Heart right ventricle (tissue), 16 donors: ENCODE data around the gene PSPN. TPM values are rescaled to one million over a fixed set of nuclear protein-coding genes. Genes with fewer than 3 reads are reported as not detected.

Experiments used
- ATAC-seq, 8 donors: fragments of 200-7000 bp; cut with Tn5 transposase; one replicate each; pipeline ENCODE4 v1.9.1; 2020; ENCODE audit warnings: mild to moderate bottlenecking in 8 of 8, moderate library complexity in 8 of 8, moderate number of reproducible peaks in 1 of 8
- DNase-seq, 2 donors: peaks; one replicate each; pipeline ENCODE4 v3.0.0-alpha.2; 2020
- H3K27ac ChIP-seq, 10 donors: fragments of 200-600 bp; sonication (generic) in 2 of 10; one replicate each; pipeline versions ENCODE4 v1.5.0 to v1.8.0; 2020 to 2022; ENCODE audit warnings: mild to moderate bottlenecking in 3 of 10
- H3K27me3 ChIP-seq, 7 donors: fragments of 200-600 bp; one replicate each; pipeline ENCODE4 v1.8.0; 2021 to 2022; ENCODE audit warnings: mild to moderate bottlenecking in 2 of 7
- H3K36me3 ChIP-seq, 9 donors: fragments of 200-600 bp; sonication (generic) in 1 of 9; one replicate each; pipeline versions ENCODE4 v1.5.0 to v1.8.0; 2020 to 2022; ENCODE audit warnings: mild to moderate bottlenecking in 2 of 9
- H3K4me1 ChIP-seq, 9 donors: fragments of 200-600 bp; sonication (generic) in 1 of 9; one replicate each; pipeline versions ENCODE4 v1.5.0 to v1.8.0; 2020 to 2022; ENCODE audit warnings: mild to moderate bottlenecking in 4 of 9
- H3K4me3 ChIP-seq, 10 donors: fragments of 200-600 bp; sonication (generic) in 2 of 10; one replicate each; pipeline versions ENCODE4 v1.5.0 to v1.8.0; 2020 to 2022; ENCODE audit warnings: mild to moderate bottlenecking in 7 of 10, moderate library complexity in 2 of 10
- H3K9me3 ChIP-seq, 11 donors: fragments of 200-600 bp in 10 of 11; sonication (generic) in 2 of 11; one replicate each; pipeline versions ENCODE4 v1.5.0 to v1.8.0; 2013 to 2022; ENCODE audit warnings: mild to moderate bottlenecking in 2 of 11, control low read depth in 1 of 11, moderate library complexity in 1 of 11
- WGBS, 2 donors: extraction: QIAGEN DNeasy Blood & Tissue Kit; methylation state at CpG; one replicate each; pipeline ENCODE4 v1.1.7; 2013; ENCODE audit warnings: inconsistent platforms in 1 of 2; 5-methylcytosine and 5-hydroxymethylcytosine counted together
- intact Hi-C, 10 donors: fragments of 100-400 bp; cut with DNase I; formaldehyde crosslinking; loops; one replicate each; pipeline versions ENCODE4 v1.11.1 to v1.14.2; 2022
- polyA plus RNA-seq, 2 donors: library from polyadenylated mRNA; stranded (reverse); fragments of 200-250 nt; gene quantifications; one replicate each; pipeline ENCODE4 v1.2.3, GENCODE V29; 2013
- total RNA-seq, 10 donors: library from RNA; stranded (reverse); fragmentation: NEBNext Ultra II Directional in 3 of 10; extraction: Animal tissue kit (Norgen Biotek cat#: 25700) in 3 of 10; gene quantifications; one replicate each; pipeline versions ENCODE4 v1.2.1 to v1.2.4, GENCODE V29; 2021 to 2023
- TF ChIP-seq, protein P1 (sequence below), 9 donors: fragments of 200-600 bp; sonication (generic) in 2 of 9; IDR thresholded peaks; one replicate each; pipeline versions ENCODE4 v1.5.0 to v1.8.0; 2021 to 2022; ENCODE audit warnings: antibody characterized with exemption in 9 of 9, mild to moderate bottlenecking in 5 of 9, moderate library complexity in 1 of 9
- donor health status: Arrhythmogenic right ventricular cardiomyopathy.
- donor health status: ischemic (EF 13 %, LVEDD 7.1; RV severe dilation, severe dysfunction).
- donor health status: healthy with polysubstance abuse.
- donor health status: DM: no; HTN: yes; CAD: no.
- donor health status: DM: no; HTN: no; CAD: no.
- donor health status: ischemic (EF 25% LVEDD 6.9; RV normal size, moderate dysfunction).
- donor health status: ischemic (EF 25% LVEDD 5.7; RV mildly dilated, moderate dysfunction).
- donor health status: healthy.
- donor health status: DM: yes; HTN: yes; CAD: no.
- donor health status: Ischemic cardiomyopathy.
- donor health status: ischemic (EF 35%, LVEDD 5.7; RV mildly dilated, moderate dysfunction).
- donor health status: nonischemic (EF 11% LVEDD 7.7; RV severe dilation, severe dysfunction).
- donor health status: DM: yes; HTN: yes; CAD: no.
- donor health status: PGD.
- donor health status: ischemic (EF 29% LVEDD 5.4; RV normal size, mild dysfunction).
- donor health status: nonischemic (EF 23%, LVEDD 6.1; RV moderate dilation, normal function).

PSPN gene
- total and polyA plus RNA-seq, 12 donors = 0.36 to 1.4 (median 0.70) TPM

DNA sequence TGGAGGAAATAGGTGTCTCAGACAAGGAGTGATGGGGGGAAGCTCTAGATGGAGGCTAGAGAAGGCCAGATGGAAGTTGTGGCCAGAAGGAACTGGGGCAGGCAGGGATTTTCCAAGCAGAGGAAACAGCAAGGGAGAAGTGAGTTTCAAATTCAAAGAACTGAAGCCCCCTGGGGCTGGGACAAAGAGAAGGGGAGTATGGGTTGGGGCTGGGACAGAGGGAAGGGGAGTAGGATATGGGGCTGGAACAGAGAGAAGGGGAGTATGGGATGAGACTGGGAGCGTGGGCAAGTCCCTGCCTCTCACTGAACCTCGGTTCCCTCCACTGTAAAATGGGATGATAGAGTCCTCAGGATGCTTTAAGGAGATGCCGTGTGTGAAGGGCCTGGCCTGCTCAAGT, 19.1 kb upstream of the PSPN start:
- Histone ChIP-seq H3K9me3 (no peaks in the 10 kb centered on the region), H3K27me3 (no peaks in the 10 kb centered on the region), H3K4me1 (peaks cover 0 to 19% (median 12%) of the 10 kb centered on the region in 9 donors), H3K27ac (no peak overlapping the region), H3K36me3 (peaks cover 0 to 21% (median under 1%) of the 10 kb centered on the region in 9 donors), H3K4me3 (no peak overlapping the region)
- DNase-seq = no peak
- intact Hi-C loops = no loop called here
- 85 to 88% methylated on average over 3 of the region's 3 CpGs for WGBS, 2 donors
- ATAC-seq = no peak
- TF ChIP-seq, protein P1, sequence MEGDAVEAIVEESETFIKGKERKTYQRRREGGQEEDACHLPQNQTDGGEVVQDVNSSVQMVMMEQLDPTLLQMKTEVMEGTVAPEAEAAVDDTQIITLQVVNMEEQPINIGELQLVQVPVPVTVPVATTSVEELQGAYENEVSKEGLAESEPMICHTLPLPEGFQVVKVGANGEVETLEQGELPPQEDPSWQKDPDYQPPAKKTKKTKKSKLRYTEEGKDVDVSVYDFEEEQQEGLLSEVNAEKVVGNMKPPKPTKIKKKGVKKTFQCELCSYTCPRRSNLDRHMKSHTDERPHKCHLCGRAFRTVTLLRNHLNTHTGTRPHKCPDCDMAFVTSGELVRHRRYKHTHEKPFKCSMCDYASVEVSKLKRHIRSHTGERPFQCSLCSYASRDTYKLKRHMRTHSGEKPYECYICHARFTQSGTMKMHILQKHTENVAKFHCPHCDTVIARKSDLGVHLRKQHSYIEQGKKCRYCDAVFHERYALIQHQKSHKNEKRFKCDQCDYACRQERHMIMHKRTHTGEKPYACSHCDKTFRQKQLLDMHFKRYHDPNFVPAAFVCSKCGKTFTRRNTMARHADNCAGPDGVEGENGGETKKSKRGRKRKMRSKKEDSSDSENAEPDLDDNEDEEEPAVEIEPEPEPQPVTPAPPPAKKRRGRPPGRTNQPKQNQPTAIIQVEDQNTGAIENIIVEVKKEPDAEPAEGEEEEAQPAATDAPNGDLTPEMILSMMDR (IDR thresholded peaks at IDR 0.05) = no peak

DNA sequence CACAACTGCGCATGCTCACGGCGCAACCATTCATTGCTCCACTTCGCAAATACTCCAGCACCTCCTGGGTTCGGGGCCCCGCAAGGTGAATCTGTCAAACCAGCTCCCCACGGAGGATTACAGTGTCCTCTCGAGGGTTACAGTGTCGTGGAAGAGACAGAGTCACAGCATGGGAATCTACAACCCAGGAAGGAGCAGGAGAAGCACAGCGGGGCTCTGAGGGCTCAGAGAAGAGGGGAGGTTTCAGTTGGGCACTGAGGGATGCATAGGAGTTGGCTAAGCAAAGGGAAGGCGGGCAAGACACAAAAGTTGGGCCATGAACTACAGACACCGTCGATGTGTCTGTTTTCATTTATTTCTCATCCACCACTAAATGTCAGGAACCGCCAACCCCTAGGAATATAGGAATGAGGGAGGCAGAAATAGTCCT, 18.3 kb upstream of the PSPN start:
- H3K9me3 ChIP-seq = no peaks in the 10 kb centered on the region
- DNase-seq = no peak
- H3K27ac ChIP-seq = peak overlapping the region; percentile 82 to 98 (median 96)
- intact Hi-C loops = loop anchor here in 3 of 10 donors (1.0 to 2.0 kb wide), 3 partner anchors 21 to 31 kb away; partner anchors contain the start of genes ALKBH7 (in 1 of the 3) and KHSRP (in 1 of the 3)
- H3K27me3 ChIP-seq = no peaks in the 10 kb centered on the region
- H3K36me3 ChIP-seq = peaks cover 0 to 30% (median 7%) of the 10 kb centered on the region in 9 donors
- TF ChIP-seq, protein P1 (IDR thresholded peaks at IDR 0.05) = no peak
- H3K4me3 ChIP-seq = peak overlapping the region; percentile 51 to 97 (median 79)
- H3K4me1 ChIP-seq = peaks cover 0 to 19% (median 12%) of the 10 kb centered on the region in 9 donors
- WGBS, 2 donors = 27% methylated on average over 14 of the region's 14 CpGs
- ATAC-seq = no peak

DNA sequence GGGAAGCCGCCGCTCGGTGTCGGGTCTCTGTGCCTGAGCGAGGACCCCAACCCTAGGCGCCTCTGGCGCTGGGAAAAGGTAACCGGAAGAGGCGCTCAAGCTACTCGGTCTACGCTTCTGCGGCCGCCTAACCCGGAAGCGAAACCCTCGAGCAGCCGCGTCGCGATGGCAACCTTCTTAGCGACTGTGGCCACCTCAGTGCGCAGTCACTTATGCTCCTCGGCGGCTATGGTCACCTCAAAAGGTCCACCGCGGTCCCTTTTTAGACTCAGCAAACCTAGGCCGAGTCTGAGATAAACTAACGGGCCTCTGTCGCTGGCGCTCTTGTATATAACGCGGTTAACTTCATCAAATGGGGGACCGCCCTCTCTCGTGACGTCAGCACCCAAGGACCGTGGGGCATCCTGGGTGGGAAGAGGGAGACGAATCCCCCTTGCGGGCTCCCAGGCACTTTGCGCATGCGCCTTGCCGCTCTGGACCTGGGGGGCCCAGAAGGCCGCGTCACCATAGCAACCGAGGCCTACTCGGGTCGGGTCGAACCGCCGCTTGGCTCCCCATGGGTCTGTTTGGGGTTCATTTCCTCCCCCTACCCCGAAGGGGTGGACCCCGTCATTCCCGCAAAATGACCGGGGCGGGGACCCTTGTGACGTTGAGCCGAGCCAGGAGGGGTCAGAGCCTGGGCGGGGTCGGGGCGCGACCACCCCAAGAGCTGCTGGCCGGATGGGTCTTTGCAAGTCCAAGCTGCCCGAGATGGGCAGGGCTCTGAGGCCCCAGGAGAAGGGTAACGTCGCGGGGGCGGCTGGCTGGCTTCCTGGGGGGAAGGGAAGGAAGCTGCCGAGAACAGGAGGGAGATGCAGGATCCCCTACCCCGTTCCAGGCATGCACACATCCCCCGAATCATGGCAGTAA, 17.6 kb upstream of the PSPN start, which contains the start of gene GTF2F1:
Gene GTF2F1, minus strand, starts transcription at position 91 of the 909 bp plus-strand sequence. CDS start 169 bp downstream, outside the sequence.
- TF ChIP-seq, protein P1 (IDR thresholded peaks at IDR 0.05) = peak in 5 of 9 donors; percentile 1 to 45 (median 30)
- H3K36me3 ChIP-seq = peaks cover 0 to 36% (median 12%) of the 10 kb centered on the region in 9 donors
- H3K4me3 ChIP-seq = peak within 1 kb of the TSS; percentile 51 to 97 (median 79)
- ATAC-seq (peak; percentile 93 to 97 (median 95)), DNase-seq (peak; percentile 96)
- H3K4me1 ChIP-seq = peaks cover 0 to 19% (median 12%) of the 10 kb centered on the region in 9 donors
- intact Hi-C loops = loop anchor here in 3 of 10 donors (1.0 to 2.0 kb wide), 3 partner anchors 21 to 32 kb away; partner anchors contain the start of genes ALKBH7 (in 1 of the 3) and KHSRP (in 1 of the 3)
- peak within 1 kb of the TSS; percentile 82 to 98 (median 96) for H3K27ac ChIP-seq
- no peaks in the 10 kb centered on the region for H3K9me3 ChIP-seq
- WGBS, 2 donors = 0% methylated on average over 69 of the region's 69 CpGs
- no peaks in the 10 kb centered on the region for H3K27me3 ChIP-seq
